NCI-H446 treated with DMSO at 0.1 percent for 48 hours (cell line): ENCODE data around the gene GHRHR.

Experiments
- DNase-seq: peaks from one replicate; lab custom pipeline; 2025; lab: John Stamatoyannopoulos, UW

GHRHR gene

GRCh38 chr7:30963842-30964241 is at the start of gene GHRHR:
Gene GHRHR, plus strand, starts transcription at chr7:30963953. Its CDS starts 116 bp downstream, at chr7:30964069.
- no peak for DNase-seq

- DNase-seq = no peak
Measured at GRCh38 chr7:30914596-30914995, 49.2 kb upstream of the GHRHR start.

- DNase-seq = no peak
Measured at GRCh38 chr7:30915005-30915601, 48.6 kb upstream of the GHRHR start.

GRCh38 chr7:30915751-30916150 is 48.0 kb upstream of the GHRHR start:
- DNase-seq = no peak

GRCh38 chr7:30916255-30916654 is 47.5 kb upstream of the GHRHR start:
- no peak for DNase-seq

GRCh38 chr7:30916767-30917166 is 47.0 kb upstream of the GHRHR start:
- no peak for DNase-seq

- no peak for DNase-seq
Measured at GRCh38 chr7:30917216-30917893, 46.4 kb upstream of the GHRHR start.

- DNase-seq = no peak
Measured at GRCh38 chr7:30918676-30919075, 45.1 kb upstream of the GHRHR start.

- DNase-seq = peak; percentile 36
Measured at GRCh38 chr7:30920021-30920583, 43.7 kb upstream of the GHRHR start.

- no peak for DNase-seq
Measured at GRCh38 chr7:30920584-30921539, 42.9 kb upstream of the GHRHR start.

GRCh38 chr7:30921540-30922401 is 42.0 kb upstream of the GHRHR start:
- DNase-seq = no peak

- DNase-seq = no peak
Measured at GRCh38 chr7:30922596-30922995, 41.2 kb upstream of the GHRHR start.

- DNase-seq = no peak
Measured at GRCh38 chr7:30923009-30923773, 40.6 kb upstream of the GHRHR start.

GRCh38 chr7:30923774-30924413 is 39.9 kb upstream of the GHRHR start:
- DNase-seq = no peak

- no peak for DNase-seq
Measured at GRCh38 chr7:30924624-30925023, 39.1 kb upstream of the GHRHR start.

- no peak for DNase-seq
Measured at GRCh38 chr7:30925117-30925516, 38.6 kb upstream of the GHRHR start.

- no peak for DNase-seq
Measured at GRCh38 chr7:30925913-30926312, 37.8 kb upstream of the GHRHR start.

GRCh38 chr7:30926313-30926712 is 37.4 kb upstream of the GHRHR start:
- no peak for DNase-seq

- DNase-seq = no peak
Measured at GRCh38 chr7:30927040-30927439, 36.7 kb upstream of the GHRHR start.

GRCh38 chr7:30927559-30927958 is 36.2 kb upstream of the GHRHR start:
- no peak for DNase-seq
